ENCODE data around the gene TSPOAP1.
A peak's percentile ranks its signal among the peaks of the same experiment; 100 is the strongest.

TSPOAP1 gene

GRCh38 chr17:58332778-58333735 is 4.5 kb upstream of the TSPOAP1 start:
- Histone ChIP-seq H3K27ac (peak overlapping the region in 20 of 21 experiments; percentile 64 to 99 (median 94)), H3K4me3 (peak overlapping the region; percentile 43 to 65 (median 54))

GRCh38 chr17:58331815-58332777 is 3.5 kb upstream of the TSPOAP1 start:
- H3K4me3 ChIP-seq = peak overlapping the region; percentile 43 to 65 (median 54)
- peak overlapping the region; percentile 12 to 99 (median 93) for H3K27ac ChIP-seq

DNA sequence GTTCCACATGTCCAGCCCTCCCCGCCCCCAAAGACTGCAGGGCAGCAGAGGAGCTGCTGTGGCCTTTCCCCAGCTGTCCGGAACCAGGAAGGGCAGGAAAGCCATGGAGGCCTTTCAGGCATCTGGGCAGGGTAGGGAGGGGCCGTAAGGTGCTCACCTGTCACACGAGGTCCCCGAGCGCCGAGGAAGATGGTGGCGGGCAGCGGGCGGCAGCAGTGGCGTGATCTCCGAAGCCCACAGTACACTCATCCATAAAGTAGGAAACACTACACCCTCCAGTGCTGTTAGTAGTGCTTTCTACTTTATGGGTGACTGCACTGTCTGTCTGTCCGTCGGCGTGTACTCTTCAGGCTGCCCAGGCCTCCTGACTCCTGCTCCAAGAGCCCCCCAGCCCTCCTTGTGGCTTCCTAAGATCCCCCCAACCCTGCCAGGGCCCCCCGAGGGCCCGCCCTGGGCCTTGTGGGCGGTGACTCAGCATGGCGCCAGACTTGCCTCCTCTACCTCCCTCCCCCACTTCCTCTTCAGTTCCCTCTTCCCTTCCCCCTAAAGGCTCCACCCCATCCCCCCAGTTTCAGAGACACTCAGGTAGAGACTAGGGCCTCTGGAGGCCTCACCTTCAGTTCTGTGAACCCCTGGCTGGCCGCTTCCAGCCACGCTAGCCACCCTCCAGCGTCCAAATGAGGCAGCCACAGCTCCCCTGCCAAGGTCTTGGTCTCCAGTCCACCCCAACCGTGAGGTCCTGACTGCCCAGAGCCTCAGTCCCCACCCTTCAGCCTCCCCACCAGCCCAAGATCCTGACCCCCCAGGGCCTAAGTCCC is 2.6 kb upstream of the TSPOAP1 start:
- H3K4me3 ChIP-seq = peak overlapping the region; percentile 43 to 65 (median 54)
- peak overlapping the region; percentile 31 to 99 (median 93) for H3K27ac ChIP-seq

DNA sequence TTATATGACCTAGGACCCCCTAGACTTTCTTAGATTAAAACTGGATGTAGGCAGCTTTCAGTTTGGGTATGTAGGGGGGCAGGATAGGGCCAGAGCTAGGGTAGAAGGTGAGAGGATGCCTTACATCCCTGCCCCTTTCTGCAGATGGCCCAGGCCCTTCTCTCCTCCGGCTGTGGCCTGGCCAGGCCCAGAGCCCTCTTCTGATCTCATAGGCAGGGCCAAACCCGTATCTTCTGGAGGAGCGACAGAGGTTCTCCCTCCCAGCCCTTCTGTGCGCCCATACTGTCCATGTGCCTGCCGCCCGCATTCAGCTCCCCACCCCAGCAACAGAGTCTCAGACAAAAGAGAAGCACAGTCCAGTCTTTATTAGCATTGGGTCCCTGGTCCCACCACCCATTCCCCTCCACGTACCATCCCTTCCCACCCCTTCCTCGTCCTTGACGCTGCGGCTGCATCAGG is 2.0 kb upstream of the TSPOAP1 start:
- peak overlapping the region; percentile 43 to 65 (median 54) for H3K4me3 ChIP-seq
- peak overlapping the region in 20 of 21 experiments; percentile 31 to 99 (median 94) for H3K27ac ChIP-seq

DNA sequence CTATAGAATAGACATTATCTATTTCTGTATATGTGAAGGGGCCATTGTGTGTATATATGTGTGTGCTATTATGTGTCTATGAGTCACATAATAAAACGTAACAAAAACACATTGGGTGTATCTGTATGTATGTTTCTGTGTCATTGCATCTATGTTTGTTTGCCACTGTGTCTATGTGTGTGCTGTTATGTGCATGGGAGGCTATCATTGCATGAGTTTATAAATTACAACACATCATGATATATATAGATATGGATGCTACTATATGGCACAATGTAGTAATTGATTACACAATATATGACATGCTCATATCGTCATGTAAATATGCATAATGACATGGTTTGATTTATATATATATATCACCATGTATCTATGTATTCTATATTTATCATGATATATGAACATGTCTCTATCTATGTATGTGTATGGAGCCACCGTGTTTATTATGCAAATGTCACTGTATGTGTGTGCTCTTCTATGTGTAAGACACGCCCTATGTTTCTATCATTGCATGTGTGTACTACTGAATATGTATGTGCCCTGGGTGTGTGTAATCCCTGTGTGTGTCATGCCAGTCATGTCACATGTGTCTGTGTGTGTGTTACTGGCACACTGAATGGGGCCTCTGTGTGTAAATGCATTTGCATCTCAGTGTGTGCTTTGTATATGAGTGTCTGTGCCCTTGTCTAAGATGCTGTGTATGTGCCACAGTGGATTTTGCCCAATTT is 1.4 kb upstream of the TSPOAP1 start:
- H3K4me3 ChIP-seq = peak overlapping the region; percentile 43 to 65 (median 54)
- peak overlapping the region in 13 of 21 experiments; percentile 14 to 99 (median 93) for H3K27ac ChIP-seq

- peak overlapping the region in 5 of 7 experiments; percentile 43 to 65 (median 59) for H3K4me3 ChIP-seq
- peak overlapping the region in 12 of 21 experiments; percentile 6 to 98 (median 59) for H3K27ac ChIP-seq
Observed at GRCh38 chr17:58329035-58329809, 627 bp upstream of the TSPOAP1 start.

- H3K4me3 ChIP-seq = peak overlapping the region in 3 of 7 experiments; percentile 23 to 65 (median 59)
Observed at GRCh38 chr17:58327363-58328194, 1.0 kb downstream of the TSPOAP1 start.

DNA sequence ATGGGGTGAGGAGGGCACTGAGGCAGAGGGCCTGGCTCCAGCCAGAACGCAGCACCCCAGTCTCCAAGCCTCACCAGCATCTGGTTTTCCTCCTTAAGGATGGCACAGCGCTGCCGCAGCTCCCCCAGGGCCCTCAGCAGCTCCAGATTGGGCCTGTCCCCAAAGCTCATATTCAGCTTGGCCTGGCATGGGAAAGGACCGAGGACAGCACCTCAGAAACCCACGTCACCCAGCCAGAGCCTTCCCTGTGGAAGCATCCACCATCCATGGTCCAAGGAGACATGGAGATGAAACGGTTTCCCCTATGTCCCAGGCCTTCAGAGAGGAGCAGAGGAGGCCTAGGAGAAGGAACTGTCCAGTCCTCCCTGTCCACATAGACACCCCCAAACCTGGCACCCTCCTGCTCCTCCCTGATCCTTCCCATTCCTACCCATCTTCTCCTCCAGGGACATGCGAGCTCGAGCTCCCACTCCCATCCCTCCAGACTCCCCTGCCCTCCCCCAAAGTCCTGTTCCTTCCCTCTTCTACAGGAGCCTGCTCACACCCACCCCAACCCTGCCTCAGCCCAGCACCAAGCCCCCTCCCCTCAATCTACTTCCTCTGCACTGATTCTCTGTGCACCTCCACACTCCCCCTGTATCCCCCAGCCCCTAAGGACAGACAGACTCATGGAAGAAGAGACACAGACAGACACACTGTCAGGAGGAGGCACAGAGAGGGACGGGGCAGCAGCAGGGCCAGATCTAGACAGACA is 1.8 kb downstream of the TSPOAP1 start:
- no peak overlapping the region for H3K4me3 ChIP-seq
- H3K27ac ChIP-seq = peak overlapping the region in 2 of 21 experiments; percentile 80 to 97

More at GRCh38 chr17:58327363-58328194, 1.0 kb downstream of the TSPOAP1 start:
- H3K27ac ChIP-seq = peak overlapping the region in 8 of 21 experiments; percentile 11 to 97 (median 65)

DNA sequence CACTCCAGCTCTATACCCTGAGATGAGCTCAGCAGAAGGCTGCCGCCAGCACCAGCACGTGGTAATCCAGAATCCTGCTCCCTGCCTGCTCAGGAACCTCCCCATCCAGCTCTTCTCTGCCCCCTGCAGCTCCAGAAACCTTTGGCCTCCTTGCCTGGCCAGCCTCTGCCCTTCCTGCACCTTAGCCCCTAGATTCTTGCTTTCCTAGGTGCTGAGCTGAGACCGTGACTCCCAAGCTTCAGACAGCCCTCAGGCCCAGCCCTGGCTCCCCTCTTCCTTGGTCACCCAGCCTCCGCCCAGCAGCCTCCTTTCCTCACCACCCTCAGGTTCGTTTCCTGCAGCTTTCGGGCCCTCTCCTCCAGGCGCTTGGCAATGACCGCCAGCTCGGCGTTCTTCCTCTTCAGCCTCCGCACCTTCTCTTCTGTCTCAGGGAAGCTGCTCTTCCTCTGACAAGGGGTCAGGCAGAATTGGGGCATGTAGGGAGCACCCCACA is 2.6 kb downstream of the TSPOAP1 start:
- no peak overlapping the region for H3K27ac ChIP-seq
- H3K4me3 ChIP-seq = no peak overlapping the region

- no peak overlapping the region for H3K4me3 ChIP-seq
- no peak overlapping the region for H3K27ac ChIP-seq
Observed at GRCh38 chr17:58325289-58325726, 3.3 kb downstream of the TSPOAP1 start.

DNA sequence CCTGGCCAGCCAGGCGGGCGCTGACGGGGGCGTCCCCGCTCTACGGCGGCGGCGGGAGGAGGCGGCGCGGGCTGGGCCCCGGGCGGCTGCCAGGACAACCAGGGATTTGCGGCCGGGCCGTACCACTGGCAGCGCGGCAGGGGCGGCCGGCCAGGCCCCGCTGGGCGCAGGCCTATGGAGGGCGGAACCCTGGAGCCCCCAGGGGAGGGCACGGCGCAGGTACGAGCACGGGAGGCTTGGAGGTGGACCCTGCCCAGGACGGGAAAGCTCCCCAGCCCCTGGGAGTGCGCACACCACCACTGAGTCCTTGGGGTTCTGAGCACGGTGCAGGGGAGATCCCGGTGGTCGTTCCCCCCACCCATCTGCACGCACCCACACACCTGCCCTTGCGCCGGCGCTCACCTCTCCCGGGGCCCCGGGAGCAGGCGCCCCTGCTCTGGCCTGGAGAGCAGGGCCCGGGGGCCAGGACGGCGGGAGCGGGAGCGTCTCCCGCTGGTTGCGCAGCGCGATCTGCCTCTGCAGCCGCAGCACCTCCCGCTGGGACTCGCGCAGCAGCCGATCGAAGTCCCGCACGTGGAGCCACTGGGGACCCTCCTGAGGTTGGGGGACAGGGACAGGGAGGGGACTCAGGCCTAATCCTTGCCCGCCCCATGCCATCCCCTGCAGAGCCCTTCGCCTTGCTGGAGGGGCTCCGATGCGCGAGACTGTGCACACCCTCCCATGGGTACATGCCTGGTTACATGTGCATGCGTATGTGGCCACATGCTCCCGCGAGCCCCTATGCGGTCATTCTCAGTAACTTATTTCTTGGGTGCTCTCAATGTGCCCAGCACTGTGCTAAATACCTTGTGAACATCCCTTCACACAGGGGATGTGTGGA is 3.9 kb downstream of the TSPOAP1 start:
- Histone ChIP-seq H3K4me3 (peak overlapping the region; percentile 27 to 53 (median 36)), H3K27ac (peak overlapping the region in 13 of 21 experiments; percentile 10 to 78 (median 46))

- H3K27ac ChIP-seq = peak overlapping the region in 13 of 21 experiments; percentile 10 to 78 (median 46)
- peak overlapping the region; percentile 27 to 53 (median 36) for H3K4me3 ChIP-seq
Observed at GRCh38 chr17:58324056-58324408, 4.6 kb downstream of the TSPOAP1 start.

DNA sequence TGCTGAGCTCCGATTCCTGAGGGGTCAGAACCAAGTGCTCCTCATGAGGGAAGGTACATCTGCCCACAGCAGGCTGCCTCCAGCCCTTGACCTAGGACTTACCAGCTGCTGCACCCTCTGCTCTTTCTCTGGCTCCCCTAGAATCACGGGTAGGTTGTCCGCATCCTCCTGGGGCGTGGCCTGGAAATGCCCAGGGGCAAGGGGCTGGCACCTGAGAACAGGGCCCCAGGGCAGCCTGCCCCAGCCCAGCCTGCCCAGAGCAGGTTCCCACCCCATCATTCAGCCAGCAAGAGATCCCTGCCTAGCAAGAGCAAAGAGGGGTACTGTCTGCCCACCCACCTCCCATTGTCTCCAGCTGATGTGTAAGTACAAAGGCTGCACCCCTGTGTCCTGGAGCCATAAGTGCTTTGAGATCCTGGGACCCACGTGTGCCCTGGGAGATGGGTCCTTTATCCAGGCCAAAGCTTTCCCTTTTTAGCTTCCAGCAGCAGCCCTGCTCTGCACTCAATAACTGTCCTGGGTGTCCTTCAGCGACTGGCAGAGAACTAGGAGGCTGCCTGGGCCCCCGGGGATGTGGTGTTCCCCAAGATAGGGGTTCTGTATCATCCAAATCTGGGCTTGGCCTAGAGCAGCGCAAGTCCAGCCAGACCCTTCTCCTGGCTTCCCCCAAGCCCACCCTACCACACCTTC is 5.1 kb downstream of the TSPOAP1 start:
- Histone ChIP-seq H3K4me3 (peak overlapping the region in 2 of 7 experiments; percentile 44 to 53), H3K27ac (peak overlapping the region in 5 of 21 experiments; percentile 5 to 78 (median 55))

GRCh38 chr17:58322581-58323185 is 5.9 kb downstream of the TSPOAP1 start:
- no peak overlapping the region for H3K4me3 ChIP-seq
- no peak overlapping the region for H3K27ac ChIP-seq
